NCI-H1105 (cell line): ENCODE data around the gene SFPQ.
"Not testable (repeated sequence)": the region's sequence is repeated elsewhere in the genome, so short reads cannot be mapped to it uniquely, and the experiment has no call there.

Experiments
- DNase-seq: peaks from one replicate; lab custom pipeline; 2025; lab: John Stamatoyannopoulos, UW

Gene SFPQ

DNA sequence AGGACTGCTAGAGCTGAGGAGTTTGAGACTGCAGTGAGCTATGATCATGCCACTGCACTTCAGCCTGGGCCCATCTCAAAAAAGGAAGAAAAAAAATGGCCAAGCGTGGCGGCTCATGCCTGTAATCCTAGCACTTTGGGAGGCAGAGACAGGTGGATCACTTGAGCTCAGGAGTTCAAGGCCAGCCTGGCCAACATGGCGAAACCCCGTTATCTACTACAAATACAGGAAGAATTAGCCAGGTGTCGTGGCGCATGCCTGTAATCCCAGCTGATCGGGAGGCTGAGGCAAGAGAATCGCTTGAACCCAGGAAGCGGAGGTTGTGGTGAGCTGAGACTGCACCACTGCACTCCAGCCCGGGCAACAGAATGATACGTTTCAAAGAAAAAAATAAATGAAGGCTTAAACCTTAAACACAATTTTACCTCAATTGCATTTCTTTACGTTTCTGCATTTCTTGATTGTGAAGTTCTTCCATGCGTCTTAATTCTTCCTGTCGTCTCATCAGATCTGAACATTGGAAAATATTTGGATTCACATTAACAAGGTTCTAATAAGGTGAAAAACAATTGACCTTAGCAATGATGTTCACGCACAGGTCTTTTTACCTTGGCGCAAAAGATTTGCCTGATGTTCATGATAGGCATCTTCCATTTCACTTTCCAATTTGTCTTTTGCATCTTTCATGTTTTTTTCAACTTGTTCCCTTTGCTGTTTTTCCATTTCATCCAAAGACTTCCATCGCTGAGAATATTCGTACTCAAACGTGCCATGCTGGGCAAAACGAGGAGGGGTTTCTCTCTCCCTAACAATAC, 4.2 kb downstream of the SFPQ start:
- DNase-seq: no peak

- DNase-seq: no peak
These were observed 5.1 kb downstream of the SFPQ start for GRCh38 chr1:35187816-35188342.

DNA sequence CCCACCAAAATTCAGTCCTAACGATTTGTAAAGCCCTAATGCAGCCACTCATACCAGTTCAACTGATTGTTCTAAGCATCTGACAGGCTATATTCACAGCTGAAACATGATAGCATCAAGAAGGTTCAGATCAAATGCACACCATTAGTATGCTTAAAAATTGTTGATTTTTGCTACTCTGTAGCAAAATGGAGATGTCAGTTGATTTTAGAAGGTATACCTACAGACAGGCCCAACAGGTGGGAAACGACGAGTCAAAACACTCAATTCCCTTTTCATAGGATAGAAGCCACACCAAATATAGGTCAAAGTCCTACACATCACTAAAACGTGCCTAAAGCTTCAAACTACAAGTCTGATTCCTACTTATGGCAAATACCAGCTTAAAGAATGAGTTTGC, 6.7 kb downstream of the SFPQ start:
- DNase-seq: no peak

GRCh38 chr1:35185200-35185599, 7.7 kb downstream of the SFPQ start:
- no peak for DNase-seq

DNA sequence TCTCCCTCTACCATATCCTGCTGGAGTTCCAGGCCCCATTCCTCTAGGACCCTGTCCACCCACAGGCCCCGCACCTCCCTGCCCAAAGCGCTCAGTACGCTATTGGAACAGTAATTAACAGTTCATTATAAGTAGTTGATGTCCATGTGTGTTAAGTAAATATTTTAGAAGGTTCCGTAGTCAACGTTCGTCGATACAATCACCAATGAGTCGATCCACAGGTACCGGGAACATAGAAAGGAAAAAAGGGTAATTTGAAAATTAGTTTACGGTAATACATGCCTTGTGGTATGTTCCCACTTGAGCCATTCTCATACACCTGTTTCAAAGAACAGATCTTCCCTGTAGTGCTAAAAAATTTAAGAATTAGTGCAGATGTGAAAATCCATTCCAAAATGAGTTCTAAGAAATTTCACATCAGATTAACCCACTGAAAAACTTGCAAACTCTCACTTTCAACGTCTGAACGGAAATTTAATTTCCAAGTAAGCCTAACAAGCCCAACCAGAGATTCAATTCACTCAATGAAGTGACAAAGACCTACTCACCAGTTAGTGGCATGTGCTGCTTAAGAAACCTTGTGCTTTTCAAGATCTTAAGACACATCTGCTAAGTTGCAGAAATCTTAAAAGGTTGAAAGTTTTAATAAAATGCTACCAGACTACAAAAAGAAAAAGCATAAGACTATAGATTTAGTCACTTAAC, 8.3 kb downstream of the SFPQ start:
- DNase-seq: no peak

DNA sequence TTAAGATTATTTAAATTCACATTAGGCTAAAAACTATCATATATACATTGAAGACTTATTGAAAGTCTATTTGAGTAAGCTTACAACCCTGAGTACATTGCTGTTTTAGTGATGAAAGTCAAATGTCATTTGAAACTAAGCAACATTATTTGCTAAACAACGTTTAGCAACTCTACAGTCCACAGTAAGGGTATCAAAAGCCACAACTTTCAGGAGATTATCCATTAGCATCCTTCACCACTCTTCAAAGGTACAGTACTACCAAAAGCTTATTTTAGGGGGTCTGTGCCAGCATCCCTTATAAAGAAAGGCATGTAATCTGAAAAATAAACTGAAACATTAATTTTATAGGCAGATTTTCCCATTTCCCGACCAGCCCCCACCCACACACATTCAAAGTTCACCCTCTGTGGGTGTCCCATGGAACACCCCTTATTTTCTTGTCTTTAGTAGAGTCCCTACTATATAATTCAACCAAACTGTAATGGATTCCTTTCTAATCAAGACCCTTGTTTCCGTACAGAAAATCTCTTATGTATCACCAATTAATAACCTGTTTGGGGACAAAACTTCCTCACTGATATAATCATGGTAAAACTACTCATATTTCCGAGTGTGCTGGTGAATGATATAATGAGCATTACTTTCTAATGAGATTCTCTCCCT, 11.0 kb downstream of the SFPQ start:
- DNase-seq: no peak

GRCh38 chr1:35180776-35181374, 12.1 kb downstream of the SFPQ start:
- no peak for DNase-seq

GRCh38 chr1:35179908-35180307, 13.0 kb downstream of the SFPQ start:
- DNase-seq: no peak

- DNase-seq: no peak
These were observed 14.0 kb downstream of the SFPQ start for GRCh38 chr1:35178874-35179380.

DNA sequence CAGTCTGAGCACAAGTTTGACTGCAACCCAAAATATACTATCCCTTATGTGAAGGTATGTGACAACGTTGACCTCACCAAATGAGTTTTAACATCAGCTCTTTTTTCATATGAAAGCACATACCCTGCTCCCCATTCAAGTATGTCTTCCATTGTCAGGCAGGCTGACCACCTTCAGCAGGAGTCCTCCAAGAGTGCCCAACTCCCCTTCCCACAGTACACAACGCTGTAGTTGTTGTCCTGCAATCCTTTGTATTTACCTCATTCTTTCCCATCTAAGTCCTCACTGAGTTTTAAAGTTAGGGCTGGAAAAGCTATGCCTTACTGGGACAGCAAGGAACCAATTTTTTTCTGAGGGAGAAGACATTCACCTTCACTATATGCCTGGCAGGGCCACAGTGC, 14.7 kb downstream of the SFPQ start:
- DNase-seq: no peak

- DNase-seq: no peak
These were observed 15.6 kb downstream of the SFPQ start for GRCh38 chr1:35177237-35177786.

GRCh38 chr1:35175602-35176001, 17.3 kb downstream of the SFPQ start:
- no peak for DNase-seq

GRCh38 chr1:35175098-35175576, 17.8 kb downstream of the SFPQ start:
- DNase-seq: no peak

- no peak for DNase-seq
These were observed 18.9 kb downstream of the SFPQ start for GRCh38 chr1:35173909-35174540.

DNA sequence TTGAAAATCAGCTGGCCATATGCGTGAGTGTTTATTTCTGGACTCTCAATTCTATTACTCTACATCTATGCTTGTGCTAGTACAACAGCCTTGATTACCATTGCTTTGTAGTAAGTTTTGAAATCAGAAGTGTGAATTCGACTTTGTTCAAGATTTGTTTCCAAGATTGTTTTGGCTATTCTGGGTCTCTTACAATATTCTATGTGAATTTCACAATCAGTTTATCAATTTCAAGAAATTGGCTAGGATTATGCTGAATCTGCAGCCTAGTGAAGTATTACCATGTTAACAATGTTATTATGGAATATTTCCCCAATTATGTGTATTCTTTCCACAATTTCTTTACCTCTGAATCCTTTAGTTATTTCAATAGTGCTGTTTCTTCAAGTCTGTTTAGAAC, 19.5 kb downstream of the SFPQ start:
- no peak for DNase-seq

DNA sequence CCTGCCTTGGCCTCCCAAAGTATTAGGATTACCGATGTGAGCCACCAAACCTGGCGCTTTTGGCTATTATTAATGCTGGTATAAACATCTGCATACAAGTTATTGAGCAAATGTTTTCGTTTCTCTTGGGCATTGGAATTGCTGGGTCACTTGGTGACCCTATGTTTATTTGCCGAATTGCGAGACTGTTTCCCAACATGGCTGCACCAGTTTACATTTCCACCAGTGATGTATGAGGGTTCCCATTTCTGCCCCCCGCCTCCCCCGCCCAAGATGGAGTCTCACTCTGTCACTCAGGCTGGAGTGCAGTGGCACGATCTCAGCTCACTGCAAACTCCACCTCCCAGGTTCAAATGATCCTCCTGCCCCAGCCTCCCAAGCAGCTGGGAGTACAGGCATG, 20.9 kb downstream of the SFPQ start:
- DNase-seq: no peak

DNA sequence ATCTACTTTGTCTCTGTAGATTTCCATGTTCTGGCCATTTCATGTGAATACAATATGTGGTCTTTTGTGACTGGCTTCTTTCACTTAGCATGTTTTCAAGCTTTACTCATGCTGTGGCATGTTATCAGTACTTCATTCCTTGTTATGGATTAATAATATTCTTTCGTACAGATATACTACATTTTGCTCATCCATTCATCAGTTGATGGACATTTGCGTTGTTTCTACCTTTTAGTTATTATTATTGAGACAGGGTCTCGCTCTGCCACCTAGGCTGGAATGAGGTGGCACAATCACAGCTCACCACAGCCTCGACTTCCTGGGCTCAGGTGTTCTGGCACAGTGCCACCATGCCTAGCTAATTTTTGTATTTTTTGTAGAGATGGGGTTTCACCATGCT, 21.4 kb downstream of the SFPQ start:
- DNase-seq: no peak

DNA sequence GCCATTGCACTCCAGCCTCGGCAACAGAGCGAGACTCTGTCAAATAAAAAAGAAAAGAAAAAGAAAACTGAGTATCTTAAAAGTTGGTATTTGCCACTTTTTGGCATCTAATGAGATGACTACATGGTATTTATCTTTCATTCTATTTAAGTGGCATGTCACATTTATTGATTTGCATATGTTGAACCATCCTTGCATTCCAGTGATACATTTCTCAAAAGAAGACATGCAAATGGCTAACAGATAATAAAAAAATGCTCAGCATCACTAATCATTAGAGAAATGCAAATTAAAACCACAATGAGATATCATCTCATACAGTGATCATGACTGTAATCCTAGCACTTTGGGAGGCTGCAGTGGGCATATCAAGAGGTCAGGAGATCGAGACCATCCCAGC, 28.1 kb downstream of the SFPQ start:
- DNase-seq: no peak

DNA sequence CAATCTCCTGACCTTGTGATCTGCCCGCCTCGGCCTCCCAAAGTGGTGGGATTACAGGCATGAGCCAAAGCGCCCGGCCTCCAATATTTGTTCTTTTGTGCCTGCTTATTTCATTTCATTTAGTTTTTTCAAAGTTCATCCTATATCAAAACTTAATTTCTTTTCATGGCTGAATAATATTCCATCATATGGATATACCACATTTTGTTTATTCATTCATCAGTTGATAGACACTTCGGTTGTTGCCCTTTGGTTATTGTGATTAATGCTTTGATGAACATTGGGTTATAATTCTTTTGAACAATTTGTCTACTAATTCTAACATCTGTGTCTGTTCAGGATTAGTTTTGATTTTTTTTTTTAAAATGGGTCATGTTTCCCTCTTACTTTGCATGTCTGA, 41.7 kb downstream of the SFPQ start:
- DNase-seq: no peak

DNA sequence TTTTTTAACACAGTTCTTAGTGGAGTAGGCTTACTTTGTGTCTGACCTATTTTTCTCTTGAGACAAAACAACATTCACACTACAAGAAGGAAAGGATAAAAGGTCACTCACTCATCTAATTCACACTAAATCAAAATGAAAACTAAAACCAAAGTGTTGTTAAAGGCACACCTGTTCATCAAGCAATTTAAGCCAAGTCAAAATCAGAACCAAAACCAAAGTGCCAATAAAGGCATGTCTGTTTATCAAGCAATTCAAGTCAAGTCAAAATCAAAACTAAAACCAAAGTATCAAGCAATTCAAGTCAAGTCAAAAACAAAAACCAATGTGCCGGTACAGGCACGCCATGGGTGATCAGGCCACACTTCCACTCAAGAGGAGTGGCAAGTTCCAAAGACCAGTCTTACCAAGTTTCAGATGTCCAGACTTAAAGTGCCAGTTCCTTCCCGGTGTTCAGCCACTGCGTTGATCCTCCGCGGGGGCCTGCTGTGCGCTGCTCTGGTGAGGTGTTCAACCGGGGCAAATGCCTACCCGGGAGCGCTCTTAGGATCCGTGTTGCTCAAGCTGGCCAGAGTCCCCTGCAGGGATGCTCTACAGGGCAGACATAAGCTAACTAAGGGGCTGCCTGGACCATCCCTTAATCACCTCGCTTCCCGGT, 46.9 kb downstream of the SFPQ start:
- DNase-seq: not testable (repeated sequence)
